HTR-8/SVneo (cell line): ENCODE measurements around the gene DZIP1L.

Experiments used
- DNase-seq: peaks from one replicate; pipeline ENCODE4 v3.0.0; 2011; ENCODE audit warnings: low spot score, mixed read lengths; ENCODE audit not compliant: insufficient read length
- FAIRE-seq: peaks from 2 replicates; lab custom pipeline; 2011; peaks lifted over from hg19 to GRCh38; lab: Jason Lieb, UNC

The DZIP1L gene

GRCh38 chr3:138078096-138078495, 37.3 kb downstream of the DZIP1L start:
- no peak for FAIRE-seq

GRCh38 chr3:138072796-138073195, 42.6 kb downstream of the DZIP1L start:
- DNase-seq (no peak), FAIRE-seq (no peak)

More at GRCh38 chr3:138078096-138078495, 37.3 kb downstream of the DZIP1L start:
- DNase-seq, result no peak

GRCh38 chr3:138070006-138070405, 45.4 kb downstream of the DZIP1L start:
- DNase-seq (no peak), FAIRE-seq (no peak)

GRCh38 chr3:138068579-138069174, 46.7 kb downstream of the DZIP1L start:
- FAIRE-seq (peak; percentile 9), DNase-seq (peak; percentile 84)

- DNase-seq, result no peak
- FAIRE-seq, result no peak
These were observed 47.4 kb downstream of the DZIP1L start for GRCh38 chr3:138068046-138068445.

- FAIRE-seq (no peak), DNase-seq (no peak)
These were observed 48.4 kb downstream of the DZIP1L start for GRCh38 chr3:138066972-138067371.

GRCh38 chr3:138066383-138066782, 49.0 kb downstream of the DZIP1L start:
- no peak for FAIRE-seq
- DNase-seq, result no peak

- DNase-seq, result no peak
- FAIRE-seq, result no peak
These were observed 49.5 kb downstream of the DZIP1L start for GRCh38 chr3:138065949-138066348.

GRCh38 chr3:138063416-138063815, 52.0 kb downstream of the DZIP1L start:
- no peak for FAIRE-seq
- no peak for DNase-seq

GRCh38 chr3:138062626-138063025, 52.8 kb downstream of the DZIP1L start:
- FAIRE-seq (no peak), DNase-seq (no peak)

GRCh38 chr3:138062037-138062436, 53.4 kb downstream of the DZIP1L start:
- FAIRE-seq, result no peak
- DNase-seq, result no peak

- no peak for DNase-seq
- FAIRE-seq, result no peak
These were observed 54.6 kb downstream of the DZIP1L start for GRCh38 chr3:138060792-138061191.

- FAIRE-seq (no peak), DNase-seq (no peak)
These were observed 56.1 kb downstream of the DZIP1L start for GRCh38 chr3:138059261-138059660.

- no peak for DNase-seq
- no peak for FAIRE-seq
These were observed 58.0 kb downstream of the DZIP1L start for GRCh38 chr3:138057384-138057783.

- DNase-seq (no peak), FAIRE-seq (no peak)
These were observed 61.4 kb downstream of the DZIP1L start for GRCh38 chr3:138054057-138054456.

GRCh38 chr3:138051947-138052802, 63.2 kb downstream of the DZIP1L start:
- peak; percentile 77 for FAIRE-seq
- peak; percentile 43 for DNase-seq

GRCh38 chr3:138049157-138049919, 66.1 kb downstream of the DZIP1L start:
- peak; percentile 62 for FAIRE-seq

GRCh38 chr3:138047596-138048158, 67.7 kb downstream of the DZIP1L start:
- FAIRE-seq, result no peak
- no peak for DNase-seq

More at GRCh38 chr3:138049157-138049919, 66.1 kb downstream of the DZIP1L start:
- DNase-seq, result no peak

GRCh38 chr3:138046955-138047354, 68.5 kb downstream of the DZIP1L start:
- FAIRE-seq (no peak), DNase-seq (no peak)

GRCh38 chr3:138046085-138046484, 69.3 kb downstream of the DZIP1L start:
- no peak for DNase-seq
- FAIRE-seq, result no peak
